Endothelial cell (in vitro differentiated cells): ENCODE data around the gene PMM2. TPM values are rescaled to one million over a fixed set of nuclear protein-coding genes. Genes with fewer than 3 reads are reported as not detected.
"Not testable (repeated sequence)": the region's sequence is repeated elsewhere in the genome, so short reads cannot be mapped to it uniquely, and the experiment has no call there.

Experiments used
- DNase-seq: peaks from one replicate; pipeline ENCODE4 v3.0.0; 2021; ENCODE audit warnings: low spot score
- H3K27ac Mint-ChIP-seq: one replicate; pipeline ENCODE4 v1.8.0; 2021; ENCODE audit warnings: mixed read lengths, inconsistent platforms; ENCODE audit not compliant: unreplicated experiment
- H3K27me3 Mint-ChIP-seq: one replicate; pipeline ENCODE4 v1.8.0; 2021; ENCODE audit warnings: mild to moderate bottlenecking, moderate library complexity, mixed read lengths, inconsistent platforms; ENCODE audit not compliant: unreplicated experiment
- H3K36me3 Mint-ChIP-seq: one replicate; pipeline ENCODE4 v1.8.0; 2021; ENCODE audit warnings: mild to moderate bottlenecking, low read depth, mixed read lengths, inconsistent platforms; ENCODE audit not compliant: unreplicated experiment
- H3K4me1 Mint-ChIP-seq: one replicate; pipeline ENCODE4 v1.8.0; 2021; ENCODE audit warnings: mild to moderate bottlenecking, mixed read lengths, inconsistent platforms; ENCODE audit not compliant: unreplicated experiment
- H3K4me3 Mint-ChIP-seq: one replicate; pipeline ENCODE4 v1.8.0; 2021; ENCODE audit warnings: mild to moderate bottlenecking, mixed read lengths, inconsistent platforms; ENCODE audit not compliant: unreplicated experiment
- H3K9me3 Mint-ChIP-seq: one replicate; pipeline ENCODE4 v1.8.0; 2021; ENCODE audit warnings: mixed read lengths, inconsistent platforms; ENCODE audit not compliant: unreplicated experiment
- long read RNA-seq: library from polyadenylated mRNA; unstranded; transcript quantifications from one replicate; pipeline ENCODE4 v2.0.0, GENCODE V29; 2020; ENCODE audit not compliant: unreplicated experiment
- total RNA-seq: library from RNA; stranded (reverse); fragmentation: NEBNext Ultra II Directional; extraction: Animal tissue kit (Norgen Biotek cat#: 25700); gene quantifications from one replicate; pipeline ENCODE4 v1.2.1, GENCODE V29; 2021; ENCODE audit not compliant: unreplicated experiment
- TF ChIP-seq, protein P1 (sequence below): fragments of 200-600 bp; sonication (generic); IDR thresholded peaks from one replicate; pipeline ENCODE4 v1.5.0; 2021; ENCODE audit warnings: antibody characterized with exemption; ENCODE audit not compliant: unreplicated experiment

PMM2 gene
- total RNA-seq, result 19.3 TPM
- long read RNA-seq, transcript PMM2-201 (8 exons, 2,313 nt), result major isoform, 13 of 13 reads
- long read RNA-seq, partial matches to known transcripts, result 0 of 13 reads
- long read RNA-seq, other reads (novel, unspliced or antisense), result 0 of 13 reads

DNA sequence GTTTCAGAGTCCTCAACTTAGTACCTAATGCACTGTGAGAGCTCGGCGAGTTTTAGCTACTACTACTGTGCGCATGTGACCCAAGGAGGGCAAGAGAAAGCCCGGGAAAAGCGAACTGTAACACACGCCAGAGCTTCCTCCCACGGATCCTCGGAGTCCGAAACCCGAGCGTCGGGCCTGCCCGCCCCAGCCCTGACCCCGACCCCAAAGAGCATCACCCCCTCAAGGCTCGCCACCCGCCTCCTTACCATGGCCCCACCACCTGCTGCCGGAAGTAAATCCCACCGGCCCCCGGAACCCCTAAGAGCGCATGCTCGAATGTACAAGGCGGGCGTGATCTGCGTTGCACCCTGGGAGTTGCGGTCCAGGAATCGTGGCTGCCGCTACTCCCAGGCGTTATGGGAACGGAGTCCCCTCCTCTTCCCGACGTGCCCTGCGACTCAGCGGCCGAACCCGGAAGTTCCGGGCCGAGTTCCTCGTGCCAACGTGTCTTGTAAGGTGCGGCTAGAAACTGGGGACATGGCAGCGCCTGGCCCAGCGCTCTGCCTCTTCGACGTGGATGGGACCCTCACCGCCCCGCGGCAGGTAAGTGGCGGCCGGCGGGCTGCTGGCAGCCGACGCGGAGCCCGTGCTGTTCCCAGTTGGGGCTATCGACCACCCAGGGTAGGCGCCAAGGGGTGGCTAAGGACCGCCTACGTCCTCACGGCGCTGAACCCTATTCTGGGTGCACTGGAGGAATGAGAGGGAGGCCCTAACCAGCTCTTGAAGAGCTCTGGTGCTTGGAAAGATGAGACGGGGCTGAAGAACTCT is at the start of gene PMM2, which contains the start of gene TMEM186:
TSS of gene PMM2 (plus strand) at position 476 of the 810 bp plus-strand sequence. CDS start at position 520, 44 bp downstream.
TSS of gene TMEM186 (minus strand) at position 276 of the 810 bp plus-strand sequence. CDS start at position 251, 25 bp downstream.
- peak; percentile 88 for DNase-seq
- Mint-ChIP-seq H3K4me3 (peak within 1 kb of the TSS; percentile 97), H3K27me3 (peaks cover 2% of the 10 kb centered on the region), H3K27ac (peak within 1 kb of the TSS; percentile 92), H3K9me3 (no peaks in the 10 kb centered on the region), H3K4me1 (peaks cover 19% of the 10 kb centered on the region), H3K36me3 (no peaks in the 10 kb centered on the region)
- TF ChIP-seq, protein P1, sequence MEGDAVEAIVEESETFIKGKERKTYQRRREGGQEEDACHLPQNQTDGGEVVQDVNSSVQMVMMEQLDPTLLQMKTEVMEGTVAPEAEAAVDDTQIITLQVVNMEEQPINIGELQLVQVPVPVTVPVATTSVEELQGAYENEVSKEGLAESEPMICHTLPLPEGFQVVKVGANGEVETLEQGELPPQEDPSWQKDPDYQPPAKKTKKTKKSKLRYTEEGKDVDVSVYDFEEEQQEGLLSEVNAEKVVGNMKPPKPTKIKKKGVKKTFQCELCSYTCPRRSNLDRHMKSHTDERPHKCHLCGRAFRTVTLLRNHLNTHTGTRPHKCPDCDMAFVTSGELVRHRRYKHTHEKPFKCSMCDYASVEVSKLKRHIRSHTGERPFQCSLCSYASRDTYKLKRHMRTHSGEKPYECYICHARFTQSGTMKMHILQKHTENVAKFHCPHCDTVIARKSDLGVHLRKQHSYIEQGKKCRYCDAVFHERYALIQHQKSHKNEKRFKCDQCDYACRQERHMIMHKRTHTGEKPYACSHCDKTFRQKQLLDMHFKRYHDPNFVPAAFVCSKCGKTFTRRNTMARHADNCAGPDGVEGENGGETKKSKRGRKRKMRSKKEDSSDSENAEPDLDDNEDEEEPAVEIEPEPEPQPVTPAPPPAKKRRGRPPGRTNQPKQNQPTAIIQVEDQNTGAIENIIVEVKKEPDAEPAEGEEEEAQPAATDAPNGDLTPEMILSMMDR, result no peak

DNA sequence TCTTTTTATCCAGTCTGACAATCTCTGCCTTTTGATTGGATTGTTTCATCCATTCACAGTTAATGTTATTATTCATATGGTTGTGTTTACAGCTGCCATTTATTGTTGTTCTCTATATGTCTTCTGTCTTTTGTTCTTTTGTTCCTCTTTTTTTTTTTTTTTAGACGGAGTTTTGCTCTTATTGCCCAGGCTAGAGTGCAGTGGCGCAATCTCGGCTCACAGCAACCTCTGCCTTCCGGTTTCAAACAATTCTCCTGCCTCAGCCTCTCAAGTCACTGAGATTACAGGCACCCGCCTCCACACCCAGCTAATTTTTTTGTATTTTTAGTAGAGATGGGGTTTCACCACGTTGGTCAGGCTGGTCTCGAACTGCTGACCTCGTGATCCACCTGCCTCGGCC is 48.7 kb upstream of the PMM2 start:
- H3K4me3 Mint-ChIP-seq, H3K9me3 Mint-ChIP-seq, H3K4me1 Mint-ChIP-seq, H3K27ac Mint-ChIP-seq, H3K36me3 Mint-ChIP-seq, DNase-seq, H3K27me3 Mint-ChIP-seq: not testable (repeated sequence)

DNA sequence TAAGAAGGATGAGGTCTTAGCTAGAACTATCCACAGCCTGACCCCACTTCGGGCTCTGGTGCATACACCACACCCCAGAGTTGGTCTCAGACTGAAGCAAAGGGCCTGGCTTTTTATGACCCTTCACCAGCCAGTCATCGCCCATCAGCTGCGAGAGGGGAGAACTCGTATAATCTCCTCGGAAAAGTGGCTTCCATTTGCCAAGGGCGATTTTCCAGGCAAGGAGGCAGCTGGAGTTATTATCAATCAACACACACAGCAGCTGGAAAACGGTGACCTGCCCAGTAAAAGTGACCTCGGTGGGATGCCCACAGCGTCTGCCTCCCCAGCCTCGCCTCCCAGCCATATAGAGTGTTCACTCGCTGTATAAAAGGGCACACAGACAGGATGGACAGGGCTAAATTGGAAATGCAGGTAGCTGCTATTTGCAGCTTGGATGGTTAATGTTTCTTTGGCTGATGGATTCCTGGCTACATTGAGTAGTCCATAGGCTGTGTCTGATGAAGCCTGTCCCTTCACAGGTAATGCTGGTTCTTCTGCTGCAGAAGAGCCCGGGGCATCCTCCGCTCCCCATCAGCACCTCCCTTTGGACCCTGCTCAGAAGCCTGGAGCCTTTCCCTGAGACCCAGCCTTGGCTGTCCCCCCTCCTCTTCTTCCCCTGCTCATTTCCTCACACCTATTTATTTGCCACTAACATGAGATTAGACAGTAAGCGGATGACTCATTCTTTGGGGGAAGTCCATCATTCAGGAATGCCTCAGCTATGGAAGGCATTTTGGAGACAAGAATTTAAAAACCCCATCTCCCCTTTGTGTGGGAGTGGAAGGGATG is 45.9 kb upstream of the PMM2 start:
- Mint-ChIP-seq H3K27me3 (no peaks in the 10 kb centered on the region), H3K9me3 (no peaks in the 10 kb centered on the region), H3K27ac (no peak overlapping the region), H3K4me3 (no peak overlapping the region), H3K4me1 (no peaks in the 10 kb centered on the region), H3K36me3 (no peaks in the 10 kb centered on the region)
- DNase-seq, result no peak
- TF ChIP-seq, protein P1, result no peak

DNA sequence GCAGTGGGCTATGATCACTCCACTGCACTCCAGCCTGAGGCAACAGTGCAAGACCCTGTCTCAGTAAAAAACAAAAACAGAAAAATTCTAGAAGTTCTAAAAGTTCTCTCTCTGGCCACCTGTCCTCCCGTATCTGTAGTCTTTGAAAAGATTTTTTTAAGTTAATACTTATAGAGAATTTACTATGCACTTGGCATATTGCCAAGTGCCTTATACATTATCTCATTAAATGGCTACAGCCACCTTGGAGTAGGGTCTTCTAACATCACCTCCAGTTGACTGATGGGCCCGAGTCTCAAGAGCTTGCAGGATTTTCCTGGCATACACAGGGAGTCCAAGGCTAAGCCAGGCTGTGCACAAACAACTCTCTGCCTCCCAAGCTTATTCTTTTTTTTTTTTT is 44.9 kb upstream of the PMM2 start:
- no peak for DNase-seq
- H3K27ac Mint-ChIP-seq, result no peak overlapping the region
- no peaks in the 10 kb centered on the region for H3K36me3 Mint-ChIP-seq
- no peaks in the 10 kb centered on the region for H3K4me1 Mint-ChIP-seq
- TF ChIP-seq, protein P1, result no peak
- no peak overlapping the region for H3K4me3 Mint-ChIP-seq
- H3K9me3 Mint-ChIP-seq, result no peaks in the 10 kb centered on the region
- no peaks in the 10 kb centered on the region for H3K27me3 Mint-ChIP-seq

DNA sequence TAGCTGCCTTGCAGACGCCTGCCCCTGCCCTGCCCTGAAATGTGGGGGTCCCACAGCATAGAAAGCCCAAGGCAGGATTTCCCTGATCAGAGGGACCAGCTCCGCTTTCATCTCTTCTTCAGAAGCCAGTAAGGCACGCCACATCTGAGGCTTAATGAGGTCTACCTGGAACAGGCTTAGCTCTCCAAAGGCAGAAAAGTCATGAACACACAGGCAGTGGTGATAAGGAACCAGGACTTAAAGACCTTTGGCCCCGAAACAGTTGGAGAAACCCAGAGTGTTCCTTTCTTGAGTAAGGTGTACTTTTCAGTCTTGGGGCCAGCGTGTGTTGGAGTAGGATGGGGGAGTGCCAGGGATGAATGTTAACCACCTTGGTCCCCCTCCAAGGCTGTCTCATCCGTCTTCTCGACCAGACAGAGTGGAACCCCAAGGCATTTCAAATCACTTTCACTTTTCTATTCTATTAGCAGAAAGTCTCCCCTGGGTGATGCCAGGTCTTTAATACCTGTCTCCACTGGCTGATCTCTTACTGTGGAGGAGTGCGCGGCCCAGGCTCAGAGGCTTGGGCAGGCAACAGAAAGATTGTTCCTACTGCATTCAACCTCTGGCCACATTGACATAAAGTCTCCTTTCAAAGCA is 44.1 kb upstream of the PMM2 start:
- TF ChIP-seq, protein P1, result no peak
- Mint-ChIP-seq H3K4me3 (no peak overlapping the region), H3K9me3 (no peaks in the 10 kb centered on the region), H3K36me3 (no peaks in the 10 kb centered on the region), H3K27me3 (no peaks in the 10 kb centered on the region), H3K4me1 (no peaks in the 10 kb centered on the region), H3K27ac (no peak overlapping the region)
- no peak for DNase-seq
